HG02610 (cell line): ENCODE measurements around the gene CCDC63.

Experiments used
- ATAC-seq: cut with Tn5 transposase; IDR thresholded peaks from one replicate; pipeline ENCODE4 v1.9.1; 2021; ENCODE audit warnings: mild to moderate bottlenecking, moderate library complexity; ENCODE audit not compliant: unreplicated experiment

Gene CCDC63

DNA sequence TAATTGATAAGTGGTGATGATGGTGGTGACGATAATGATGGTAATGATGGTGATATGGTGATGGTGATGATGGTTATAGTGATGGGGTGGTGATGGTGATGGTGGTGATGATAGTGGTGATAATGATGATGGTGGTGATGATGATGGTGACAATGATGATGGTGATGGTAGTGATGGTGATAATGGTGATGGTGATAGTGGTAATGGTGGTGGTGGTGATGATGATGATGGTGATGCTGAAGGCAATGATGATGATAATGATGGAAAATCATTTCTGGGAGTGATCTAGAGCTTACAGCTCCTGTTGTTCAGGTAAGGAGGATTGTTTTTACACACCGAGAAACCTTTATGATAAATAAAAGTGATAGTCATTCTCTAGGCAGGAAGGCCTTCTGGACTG lies 33.9 kb downstream of the CCDC63 start:
- no peak for ATAC-seq

DNA sequence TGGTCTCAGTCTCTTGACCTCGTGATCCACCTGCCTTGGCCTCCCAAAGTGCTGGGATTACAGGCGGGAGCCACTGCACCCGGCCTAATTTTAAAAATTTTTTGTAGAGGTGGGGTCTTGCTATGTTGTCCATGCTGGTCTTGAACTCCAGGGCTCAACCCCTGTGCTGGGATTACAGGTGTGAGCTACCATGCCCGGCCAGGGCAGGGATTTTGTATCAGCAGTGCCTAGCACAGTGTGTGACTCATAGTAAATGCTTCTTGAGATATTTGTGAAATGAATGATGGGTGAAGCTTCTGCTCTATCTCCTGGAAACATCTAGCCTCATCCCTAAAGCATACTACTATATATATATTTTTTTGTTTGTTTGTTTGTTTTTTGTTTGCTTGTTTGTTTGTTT lies 36.5 kb downstream of the CCDC63 start:
- no peak for ATAC-seq

DNA sequence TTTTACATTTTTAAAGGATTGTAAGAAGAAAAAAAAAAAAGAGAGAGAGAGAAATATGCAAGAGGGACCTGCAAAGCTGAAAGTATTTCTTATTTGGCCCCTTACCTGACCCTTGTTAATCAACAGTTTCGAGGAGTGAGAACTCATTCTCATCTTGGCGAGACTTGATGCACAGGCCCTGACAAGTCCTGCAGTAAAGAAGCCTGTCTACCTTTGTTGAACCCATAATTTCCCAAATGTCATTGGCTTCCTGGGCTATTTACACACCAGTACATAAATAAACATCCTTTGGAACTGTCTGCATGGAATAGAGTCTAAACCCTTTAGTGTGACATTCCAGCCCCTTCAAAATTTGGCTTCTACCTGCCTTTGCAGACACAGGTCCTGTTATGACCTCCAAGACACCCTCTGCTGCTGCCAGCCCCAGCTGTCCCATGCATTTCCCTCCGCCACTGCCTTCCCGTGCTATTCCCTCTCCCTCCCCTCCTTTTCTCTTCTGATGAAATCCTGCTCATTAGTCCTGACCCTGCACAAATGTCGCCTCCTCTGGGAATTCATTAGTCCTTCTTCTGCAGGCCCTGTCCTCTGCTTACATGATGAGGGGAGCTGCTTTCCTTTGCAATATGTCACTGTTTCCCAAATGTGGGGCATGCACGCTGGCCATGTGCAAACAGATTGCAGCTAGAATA lies 38.5 kb downstream of the CCDC63 start:
- no peak for ATAC-seq

DNA sequence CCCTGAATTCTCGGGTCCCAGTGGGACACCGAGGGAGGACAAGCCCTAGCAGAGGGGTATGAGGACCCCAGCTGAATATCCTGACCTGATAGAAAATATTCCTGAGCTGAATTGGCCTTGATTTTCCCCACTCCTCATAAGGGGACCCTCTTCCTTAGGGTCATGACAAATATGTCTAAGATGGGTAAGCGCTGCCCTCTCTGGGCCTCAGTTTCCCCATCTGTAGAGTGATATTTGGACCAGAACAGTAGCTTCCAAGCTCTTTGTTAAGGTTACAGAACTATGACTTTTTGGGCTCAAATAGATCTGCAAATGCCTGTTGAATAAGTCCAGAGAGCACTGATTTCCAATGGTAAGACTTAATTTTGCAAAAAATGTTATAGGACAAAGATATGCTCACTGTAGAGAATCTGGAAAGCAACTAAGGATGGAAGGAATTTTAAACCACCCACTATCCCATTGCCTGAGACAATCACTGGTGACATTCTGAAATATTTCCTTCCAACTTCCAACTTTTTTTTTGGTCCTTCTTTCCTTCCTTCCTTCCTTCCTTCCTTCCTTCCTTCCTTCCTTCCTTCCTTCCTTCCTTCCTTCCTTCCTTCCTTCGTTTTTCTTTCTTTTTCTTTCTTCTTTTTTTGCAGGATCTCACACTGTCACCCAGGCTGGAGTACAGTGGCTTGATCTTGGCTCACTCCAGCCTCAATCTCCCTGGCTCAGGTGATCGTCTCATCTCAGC lies 41.6 kb downstream of the CCDC63 start:
- no peak for ATAC-seq

DNA sequence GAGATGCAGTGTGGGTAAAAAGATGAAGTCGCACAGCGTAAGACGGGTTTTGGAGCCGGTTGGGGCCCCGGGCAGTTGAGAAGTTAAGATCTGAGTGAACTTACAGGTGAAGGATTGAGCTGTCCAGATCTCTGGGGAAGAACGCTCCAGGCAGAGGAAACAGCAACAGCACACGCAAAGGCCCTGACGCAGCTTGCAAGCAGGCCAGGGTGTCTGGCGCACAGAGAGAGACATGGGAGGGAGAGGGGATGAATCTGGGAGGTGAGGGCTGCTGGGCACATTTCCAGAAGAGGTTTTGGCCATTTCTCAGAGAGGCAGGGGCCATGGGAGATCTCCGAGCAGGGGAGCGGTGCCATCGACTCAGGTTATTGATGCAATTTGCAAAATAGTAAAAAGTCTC lies 42.6 kb downstream of the CCDC63 start:
- ATAC-seq: no peak

DNA sequence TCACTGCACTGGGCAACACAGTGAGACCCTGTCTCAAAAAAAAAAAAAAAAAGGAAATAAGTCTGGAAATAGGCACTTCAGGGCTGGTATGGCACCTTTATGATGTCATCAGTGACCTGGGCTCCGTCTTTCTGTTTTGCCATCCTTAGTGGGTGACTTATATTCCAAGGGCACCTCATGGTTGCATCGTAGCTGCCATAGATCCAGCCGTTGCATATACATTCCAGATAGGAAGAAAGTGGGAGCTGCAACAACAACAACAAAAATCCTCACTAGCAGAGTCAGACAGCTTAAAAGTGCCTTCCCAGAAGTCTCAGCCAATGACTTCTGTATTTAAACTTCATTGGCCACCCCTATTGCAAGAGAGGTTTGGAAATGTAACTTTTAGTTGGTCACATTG lies 47.2 kb downstream of the CCDC63 start:
- no peak for ATAC-seq

DNA sequence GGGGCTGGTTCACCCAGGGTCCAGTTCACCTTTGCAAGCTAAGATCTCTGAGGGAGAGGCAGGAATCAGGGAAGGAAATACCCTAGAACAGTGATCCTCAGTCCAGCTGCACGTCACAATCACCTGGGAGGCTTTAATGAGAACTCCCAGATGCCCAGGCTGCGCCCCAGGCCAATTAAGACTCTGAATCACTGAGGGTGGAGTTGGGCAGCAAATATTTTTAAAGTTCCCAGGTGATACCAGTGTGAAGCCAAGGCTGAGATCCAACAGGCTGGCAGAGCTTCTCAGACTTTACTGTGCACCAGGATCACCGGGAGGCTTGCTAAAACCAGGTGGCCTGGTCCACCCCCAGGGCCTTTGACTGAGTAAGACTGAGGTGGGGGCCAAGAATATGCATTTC lies 49.8 kb downstream of the CCDC63 start:
- no peak for ATAC-seq

DNA sequence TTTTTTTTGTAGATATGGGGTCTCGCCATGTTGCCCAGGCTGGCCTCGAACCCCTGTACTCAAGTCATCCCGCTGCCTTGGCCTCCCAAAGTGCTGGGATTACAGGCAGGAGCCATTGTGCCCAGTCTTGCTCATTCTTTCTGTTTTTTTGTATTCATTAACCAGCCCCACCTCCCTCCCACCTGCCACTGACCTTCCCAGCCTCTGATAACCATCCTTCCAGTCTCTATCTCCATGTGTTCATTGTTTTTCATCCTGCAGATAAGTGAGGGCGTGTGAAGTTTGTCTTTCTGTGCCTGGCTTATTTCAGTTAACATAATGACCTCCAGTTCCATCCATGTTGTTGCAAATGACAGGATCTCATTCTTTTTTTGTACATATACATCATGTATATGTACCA lies 54.6 kb downstream of the CCDC63 start:
- no peak for ATAC-seq

DNA sequence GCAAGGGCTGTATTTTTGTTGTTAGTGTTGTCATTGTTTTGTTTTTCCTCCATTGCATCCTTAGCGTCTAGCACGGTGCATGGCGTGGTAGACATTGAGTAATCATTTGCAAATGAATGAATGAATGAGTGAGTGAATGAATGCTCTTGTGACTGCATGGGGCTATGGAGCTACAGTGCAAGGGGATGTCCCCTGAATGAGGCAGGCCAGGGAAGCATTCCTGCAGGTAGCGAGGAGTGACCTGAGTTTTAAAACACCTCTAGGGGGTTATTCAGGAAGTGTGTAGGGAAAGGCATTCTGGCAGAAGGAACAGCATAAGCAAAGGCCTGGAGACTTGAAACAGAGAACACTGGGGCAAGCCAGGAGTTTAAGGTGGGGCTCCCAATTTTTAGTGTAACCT lies 56.7 kb downstream of the CCDC63 start:
- no peak for ATAC-seq

DNA sequence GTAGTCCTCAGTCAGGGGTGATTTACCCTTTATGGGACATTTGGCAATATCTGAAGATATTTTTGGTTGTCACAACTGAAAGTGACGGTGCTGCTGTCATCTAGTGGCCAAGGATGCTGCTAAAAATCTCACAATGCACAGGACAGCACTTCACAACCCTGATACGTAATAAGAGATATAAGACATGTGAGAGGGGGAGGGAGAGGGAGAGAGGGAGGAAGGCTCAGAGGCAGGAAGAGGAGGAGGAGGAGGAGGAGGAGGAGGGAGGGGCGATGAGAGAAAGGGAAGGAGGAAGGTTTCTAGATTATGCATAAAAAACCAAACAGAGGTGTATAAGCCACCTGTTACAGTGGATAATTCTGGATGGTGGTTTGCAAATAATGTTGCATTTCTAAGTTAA lies 59.3 kb downstream of the CCDC63 start:
- ATAC-seq: no peak

DNA sequence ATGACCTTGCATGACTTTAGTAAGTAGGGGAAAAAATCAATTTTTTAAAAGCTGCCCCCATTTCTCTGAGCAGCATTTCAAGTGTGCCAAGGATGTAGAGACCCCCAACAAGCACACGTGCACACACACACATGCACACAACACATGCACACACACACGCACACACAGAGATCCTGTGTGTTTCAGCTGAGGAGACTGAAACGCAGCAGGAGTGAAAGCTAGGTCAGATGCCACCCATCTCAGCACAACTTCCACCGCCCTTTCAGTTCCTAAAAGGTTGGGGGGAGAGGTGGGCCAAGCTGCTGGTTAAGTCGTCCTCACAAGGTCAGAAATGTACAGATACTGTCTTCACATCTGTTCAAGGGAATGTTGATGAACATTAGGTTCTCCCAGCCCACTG lies 59.7 kb downstream of the CCDC63 start:
- no peak for ATAC-seq

DNA sequence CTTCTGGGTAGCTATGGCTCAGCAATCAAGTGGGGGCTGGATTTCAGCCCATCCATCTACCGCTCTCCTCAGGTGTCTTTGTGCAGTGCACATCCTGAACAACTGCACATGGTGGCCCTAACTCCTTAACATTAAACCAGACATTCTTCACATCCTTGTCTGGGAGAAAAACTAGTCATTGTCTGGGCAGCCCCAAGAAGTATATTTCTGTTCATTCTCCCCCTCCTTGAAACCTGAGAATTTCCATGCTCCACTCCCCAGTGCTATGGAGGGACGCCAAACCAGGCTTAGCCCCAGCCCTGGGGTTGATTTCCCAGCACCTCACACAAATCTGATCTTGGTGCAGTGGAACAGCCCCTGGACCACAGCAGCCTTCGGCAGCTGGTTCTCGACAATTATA lies 60.2 kb downstream of the CCDC63 start:
- ATAC-seq: no peak

DNA sequence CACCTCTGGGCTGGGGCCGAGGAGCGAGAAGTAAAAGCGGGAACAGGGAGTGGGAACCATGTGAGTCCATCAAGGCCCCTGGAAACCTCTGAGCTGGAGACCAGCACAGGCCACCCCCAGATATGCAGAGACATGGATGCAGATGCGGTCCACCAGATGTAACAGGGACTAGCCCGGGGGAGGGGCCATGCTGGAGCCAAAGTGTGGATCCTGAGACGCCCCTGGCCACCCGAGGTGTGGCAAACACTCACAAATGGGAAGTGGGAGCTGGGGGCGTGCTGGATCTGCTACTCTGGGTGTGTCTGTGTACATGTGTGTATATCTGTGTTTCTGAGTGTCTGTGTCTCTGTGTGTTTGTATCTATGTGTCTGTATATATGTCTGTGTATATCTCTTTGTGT lies 60.8 kb downstream of the CCDC63 start:
- no peak for ATAC-seq

DNA sequence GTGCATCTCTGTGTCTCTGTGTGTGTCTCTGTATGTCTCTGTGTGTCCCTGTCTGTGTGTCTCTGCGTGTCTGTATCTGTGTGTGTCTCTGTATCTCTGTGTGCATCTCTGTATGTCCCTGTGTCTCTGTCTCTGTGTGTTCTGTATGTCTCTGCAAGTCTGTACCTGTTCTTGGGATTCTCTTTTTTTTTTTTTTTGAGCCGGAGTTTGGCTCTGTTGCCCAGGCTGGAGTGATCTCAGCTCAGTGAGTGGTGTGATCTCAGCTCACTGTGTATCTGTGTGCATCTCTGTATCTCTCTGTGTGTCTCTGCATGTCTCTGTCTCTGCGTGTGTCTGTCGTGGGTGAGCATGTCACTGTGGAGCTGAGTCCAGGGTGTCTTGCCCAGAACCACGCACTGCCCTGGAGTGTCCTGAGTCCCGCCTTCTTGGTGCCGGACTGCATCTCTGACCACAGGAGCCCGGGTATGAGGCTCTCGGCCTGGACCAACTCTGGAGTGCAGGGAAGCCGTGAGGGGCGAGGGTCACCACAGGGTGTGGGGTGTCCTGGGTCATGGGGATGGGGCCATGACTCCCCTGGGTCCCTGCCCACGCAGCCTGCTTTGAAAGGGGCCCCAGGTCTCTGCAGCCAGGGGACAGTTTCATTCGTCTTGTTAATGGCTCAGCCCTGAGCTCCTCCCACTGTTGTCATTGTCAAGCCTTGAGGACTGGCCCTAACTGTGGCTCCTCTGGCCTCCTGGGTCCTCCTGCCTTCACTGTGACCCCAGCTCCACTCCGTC lies 61.8 kb downstream of the CCDC63 start:
- ATAC-seq: no peak

DNA sequence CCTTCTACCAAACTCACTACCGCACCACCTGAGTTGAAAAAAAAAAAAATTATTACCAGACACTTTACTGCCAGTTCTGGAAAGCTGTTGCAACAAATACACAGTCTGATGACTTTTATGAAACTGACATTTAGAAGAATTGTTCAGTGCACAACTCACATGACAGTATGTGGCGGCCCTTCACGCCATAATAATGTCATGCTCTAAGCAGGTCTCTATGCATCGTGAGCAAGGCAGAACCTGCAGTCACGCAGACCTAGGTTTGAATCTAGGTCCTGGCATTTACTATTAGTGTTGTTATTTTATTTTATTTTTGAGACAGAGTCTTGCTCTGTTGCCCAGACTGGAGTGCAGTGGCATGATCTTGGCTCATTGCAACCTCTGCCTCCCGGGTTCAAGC lies 65.5 kb downstream of the CCDC63 start:
- no peak for ATAC-seq

DNA sequence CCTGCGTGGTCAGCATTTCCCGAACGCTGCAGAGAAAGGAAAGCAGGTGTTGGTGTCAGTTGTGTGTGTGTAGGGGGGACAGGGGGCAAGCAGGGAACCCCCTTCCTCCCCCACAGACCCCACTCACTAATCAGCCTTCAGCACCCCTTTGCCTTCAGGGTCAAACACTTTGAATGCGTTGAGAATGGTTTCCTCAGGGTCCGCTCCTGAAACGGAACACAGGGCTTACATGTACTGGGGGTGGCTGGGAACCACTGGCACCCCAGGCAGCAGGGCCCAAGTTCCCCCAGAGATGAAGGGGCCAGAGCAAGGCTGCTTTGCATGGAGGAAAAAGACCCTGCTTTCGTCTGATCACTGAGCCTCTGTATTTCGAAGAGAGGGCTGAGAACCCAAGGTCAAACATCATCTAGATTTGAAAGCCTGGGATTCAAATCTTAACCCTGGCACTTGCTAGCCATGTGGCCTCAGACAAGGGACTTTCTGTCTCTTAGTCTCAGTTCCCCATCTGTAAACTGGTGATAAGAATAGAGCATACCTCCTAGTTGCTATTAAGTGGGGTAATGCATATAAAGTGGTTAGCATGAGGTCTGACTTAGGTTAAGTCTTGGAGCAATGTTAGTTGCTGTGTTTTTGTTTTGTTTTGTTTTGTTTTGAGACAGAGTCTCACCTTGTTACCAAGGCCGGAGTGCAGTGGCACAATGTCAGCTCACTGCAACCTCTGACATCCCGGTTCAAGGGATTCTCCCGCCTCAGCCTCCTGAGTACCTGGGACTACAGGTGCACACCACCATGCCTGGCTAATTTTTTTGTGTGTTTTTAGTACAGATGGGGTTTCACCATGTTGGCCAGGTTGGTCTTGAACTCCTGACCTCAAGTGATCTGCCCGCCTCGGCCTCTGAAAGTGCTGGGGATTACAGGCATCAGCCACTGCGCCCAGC lies 66.6 kb downstream of the CCDC63 start:
- ATAC-seq: peak; percentile 99

DNA sequence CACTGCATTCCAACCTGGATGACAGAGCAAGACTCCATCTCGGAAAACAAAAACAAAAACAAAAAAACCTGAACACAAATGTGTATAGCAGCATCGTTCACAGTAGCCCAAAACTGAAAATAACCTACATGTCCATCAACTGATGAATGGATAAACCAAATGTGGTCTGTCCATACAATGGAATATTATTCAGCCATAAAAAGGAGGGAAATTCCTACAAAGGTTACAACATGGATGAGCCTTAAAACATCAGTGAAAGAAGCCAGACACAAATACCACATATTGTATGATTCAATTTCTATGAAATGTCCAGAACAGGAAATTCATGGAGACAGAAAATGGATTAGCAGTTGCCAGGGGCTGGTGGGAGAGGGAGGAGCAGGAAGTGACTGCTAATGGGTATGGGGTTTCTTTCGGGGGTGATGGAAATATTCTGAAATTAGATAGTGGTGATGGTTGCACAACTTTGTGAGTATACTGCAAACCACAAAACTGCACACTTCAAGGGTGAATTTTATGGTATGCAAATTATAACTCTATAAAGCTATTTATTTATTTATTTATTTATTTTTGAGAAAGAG lies 69.6 kb downstream of the CCDC63 start:
- no peak for ATAC-seq

DNA sequence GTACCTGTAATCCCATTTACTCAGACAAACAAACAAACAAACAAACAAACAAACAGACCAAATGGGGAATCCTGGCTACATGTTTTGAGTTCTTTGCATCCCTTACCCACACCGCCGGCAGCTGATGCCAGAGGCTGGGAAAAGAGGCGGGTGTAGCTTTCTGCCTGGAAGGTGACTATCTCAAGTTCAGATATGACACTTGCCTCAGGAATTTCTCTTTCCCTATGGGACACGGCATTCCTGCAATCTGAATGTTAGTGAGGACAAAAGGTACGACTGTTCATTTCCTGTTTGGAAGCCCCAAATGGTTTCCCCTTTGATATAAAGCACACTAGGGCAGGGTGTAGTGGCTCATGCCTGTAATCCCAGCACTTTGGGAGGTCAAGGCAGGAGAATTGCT lies 70.7 kb downstream of the CCDC63 start:
- no peak for ATAC-seq

DNA sequence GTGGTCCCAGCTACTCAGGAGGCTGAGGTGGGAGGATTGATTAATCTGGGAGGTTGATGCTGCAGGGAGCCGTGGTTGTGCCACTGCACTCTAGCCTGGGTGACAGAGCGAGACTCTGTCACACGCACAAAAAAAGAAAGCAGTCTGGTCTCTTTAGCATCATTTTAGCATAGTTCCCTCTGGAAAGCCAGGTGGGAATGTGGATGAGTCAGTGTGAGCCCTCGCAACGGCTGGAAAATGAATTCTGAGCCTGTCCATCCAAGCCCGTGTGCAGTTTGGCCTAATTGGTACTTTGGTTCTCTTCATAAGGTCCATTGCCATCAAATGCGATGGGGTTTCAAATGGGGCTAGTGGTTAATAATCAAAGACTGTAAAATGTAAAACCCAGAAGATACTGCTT lies 71.2 kb downstream of the CCDC63 start:
- ATAC-seq: no peak

DNA sequence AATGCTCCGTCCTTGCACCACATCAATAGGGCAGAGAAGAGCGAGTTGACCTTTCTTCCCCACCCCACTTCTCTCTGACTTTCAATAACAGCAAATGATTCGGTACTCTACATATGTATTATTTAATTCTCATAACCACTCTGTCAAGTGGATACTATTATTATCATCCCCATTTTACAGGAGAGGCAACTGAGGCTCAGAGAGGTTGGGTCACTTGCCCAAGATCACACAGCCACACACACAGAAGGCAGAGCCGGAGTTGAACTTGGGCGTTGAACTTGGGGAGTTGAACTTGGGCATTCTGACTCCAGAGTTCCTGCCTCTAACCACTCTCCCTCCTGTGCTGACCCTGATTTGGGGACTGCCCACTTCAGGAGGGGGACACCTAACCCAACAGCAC lies 72.9 kb downstream of the CCDC63 start:
- ATAC-seq: no peak
